ENCODE data around the gene ITPR2. TPM values are rescaled to one million over a fixed set of nuclear protein-coding genes. Genes with fewer than 3 reads are reported as not detected.

Gene ITPR2
- total and polyA plus RNA-seq, 4 donors, result 11.7 to 93.3 (median 35.4) TPM

DNA sequence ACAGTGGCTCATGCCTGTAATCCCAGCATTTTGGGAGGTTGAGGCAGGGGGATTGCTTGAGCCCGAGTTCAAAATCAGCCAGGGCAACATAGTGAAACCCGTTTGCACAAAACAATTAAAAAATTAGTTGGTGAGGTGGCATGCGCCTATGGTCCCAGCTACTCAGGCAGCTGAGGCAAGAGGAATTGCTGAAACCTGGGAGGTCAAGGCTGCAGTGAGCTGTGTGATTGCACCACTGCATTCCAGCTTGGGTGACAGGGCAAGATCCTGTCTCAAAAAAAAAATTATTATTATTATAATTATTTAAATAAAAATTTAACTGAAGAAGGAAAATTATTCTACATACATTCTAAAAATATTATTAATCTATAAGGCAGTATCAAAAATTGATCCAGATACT, 164.1 kb downstream of the ITPR2 start:
- peak; percentile 18 to 40 for TF ChIP-seq RXRA (IDR thresholded peaks at IDR 0.05)
- TF ChIP-seq EGR1 (IDR thresholded peaks at IDR 0.05; ENCODE audit: low read depth in 2 of 2), result no peak
- TF ChIP-seq GABPA (IDR thresholded peaks at IDR 0.05 in 1 of 2, conservative IDR thresholded peaks at IDR 0.05 in 1 of 2), result no peak
- TF ChIP-seq ATF3 (IDR thresholded peaks at IDR 0.05), result no peak
- TF ChIP-seq HNF4G (IDR thresholded peaks at IDR 0.05), result no peak
- peak in 1 of 2 donors; percentile 56 for TF ChIP-seq HNF4A (conservative IDR thresholded peaks at IDR 0.05)
- TF ChIP-seq, protein P1, sequence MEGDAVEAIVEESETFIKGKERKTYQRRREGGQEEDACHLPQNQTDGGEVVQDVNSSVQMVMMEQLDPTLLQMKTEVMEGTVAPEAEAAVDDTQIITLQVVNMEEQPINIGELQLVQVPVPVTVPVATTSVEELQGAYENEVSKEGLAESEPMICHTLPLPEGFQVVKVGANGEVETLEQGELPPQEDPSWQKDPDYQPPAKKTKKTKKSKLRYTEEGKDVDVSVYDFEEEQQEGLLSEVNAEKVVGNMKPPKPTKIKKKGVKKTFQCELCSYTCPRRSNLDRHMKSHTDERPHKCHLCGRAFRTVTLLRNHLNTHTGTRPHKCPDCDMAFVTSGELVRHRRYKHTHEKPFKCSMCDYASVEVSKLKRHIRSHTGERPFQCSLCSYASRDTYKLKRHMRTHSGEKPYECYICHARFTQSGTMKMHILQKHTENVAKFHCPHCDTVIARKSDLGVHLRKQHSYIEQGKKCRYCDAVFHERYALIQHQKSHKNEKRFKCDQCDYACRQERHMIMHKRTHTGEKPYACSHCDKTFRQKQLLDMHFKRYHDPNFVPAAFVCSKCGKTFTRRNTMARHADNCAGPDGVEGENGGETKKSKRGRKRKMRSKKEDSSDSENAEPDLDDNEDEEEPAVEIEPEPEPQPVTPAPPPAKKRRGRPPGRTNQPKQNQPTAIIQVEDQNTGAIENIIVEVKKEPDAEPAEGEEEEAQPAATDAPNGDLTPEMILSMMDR (IDR thresholded peaks at IDR 0.05; ENCODE audit: low read depth, low read length, missing input control), result no peak
- TF ChIP-seq FOXA1 (IDR thresholded peaks at IDR 0.05), result no peak
- no peaks in the 10 kb centered on the region for H3K9me3 ChIP-seq (ENCODE audit: control insufficient read depth in 4 of 4, low read length in 3 of 4)
- no peak overlapping the region for H3K4me3 ChIP-seq (ENCODE audit: low read depth in 1 of 3, low read length in 3 of 3)
- no peak for DNase-seq (ENCODE audit: low spot score)
- WGBS, result 67% methylated on average over 3 of the region's 3 CpGs
- H3K4me1 ChIP-seq (ENCODE audit: control insufficient read depth in 4 of 4, insufficient read depth in 4 of 4, low read length in 3 of 4), result peaks cover 0 to 8% (median 0%) of the 10 kb centered on the region in 4 donors
- H3K9ac ChIP-seq (ENCODE audit: low read depth in 1 of 2, low read length in 2 of 2), result no peak overlapping the region
- H3K36me3 ChIP-seq (ENCODE audit: control insufficient read depth in 4 of 4, insufficient read depth in 3 of 4, low read depth in 1 of 4, low read length in 3 of 4), result peaks cover 2 to 16% (median 12%) of the 10 kb centered on the region in 4 donors
- H3K27ac ChIP-seq (ENCODE audit: low read depth in 1 of 2, low read length in 2 of 2), result no peak overlapping the region
- no peaks in the 10 kb centered on the region for H3K27me3 ChIP-seq (ENCODE audit: control insufficient read depth in 4 of 4, insufficient read depth in 4 of 4, low read length in 3 of 4)

DNA sequence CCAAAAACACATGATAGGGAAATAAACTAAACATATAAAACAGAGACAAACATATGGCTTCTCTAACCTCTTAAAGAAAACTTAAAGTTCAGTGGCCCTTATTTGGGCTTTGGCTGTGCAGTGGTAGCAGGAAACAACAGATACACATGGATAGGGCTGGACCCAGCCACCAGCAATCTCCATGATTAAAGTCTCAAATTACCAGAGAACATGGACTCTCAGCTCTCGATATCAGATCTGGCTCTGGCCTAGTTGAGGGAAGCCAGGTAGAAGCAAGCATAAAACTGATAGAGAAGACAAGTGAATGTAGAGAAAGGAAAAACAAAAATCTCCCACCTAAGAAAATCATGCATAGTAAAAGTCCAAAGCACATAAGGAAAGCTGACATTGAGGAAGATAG, 164.8 kb downstream of the ITPR2 start:
- Histone ChIP-seq H3K27ac (ENCODE audit: low read depth in 1 of 2, low read length in 2 of 2) (no peak overlapping the region), H3K36me3 (ENCODE audit: control insufficient read depth in 4 of 4, insufficient read depth in 3 of 4, low read depth in 1 of 4, low read length in 3 of 4) (peaks cover 2 to 17% (median 15%) of the 10 kb centered on the region in 4 donors), H3K9ac (ENCODE audit: low read depth in 1 of 2, low read length in 2 of 2) (no peak overlapping the region), H3K27me3 (ENCODE audit: control insufficient read depth in 4 of 4, insufficient read depth in 4 of 4, low read length in 3 of 4) (no peaks in the 10 kb centered on the region), H3K4me3 (ENCODE audit: low read depth in 1 of 3, low read length in 3 of 3) (no peak overlapping the region), H3K4me1 (ENCODE audit: control insufficient read depth in 4 of 4, insufficient read depth in 4 of 4, low read length in 3 of 4) (peaks cover 0 to 8% (median 0%) of the 10 kb centered on the region in 4 donors), H3K9me3 (ENCODE audit: control insufficient read depth in 4 of 4, low read length in 3 of 4) (no peaks in the 10 kb centered on the region)
- WGBS, result 49% methylated on average over 1 of the region's 1 CpG
- no peak for DNase-seq (ENCODE audit: low spot score)
- TF ChIP-seq HNF4A (conservative IDR thresholded peaks at IDR 0.05) (peak in 1 of 2 donors; percentile 31), RXRA (IDR thresholded peaks at IDR 0.05) (no peak), YY1 (IDR thresholded peaks at IDR 0.05) (peak; percentile 32)

- no peaks in the 10 kb centered on the region for H3K27me3 ChIP-seq (ENCODE audit: control insufficient read depth in 4 of 4, insufficient read depth in 4 of 4, low read length in 3 of 4)
- DNase-seq (ENCODE audit: low spot score), result no peak
- H3K9me3 ChIP-seq (ENCODE audit: control insufficient read depth in 4 of 4, low read length in 3 of 4), result no peaks in the 10 kb centered on the region
- 95% methylated on average over 5 of the region's 5 CpGs for WGBS
- no peak overlapping the region for H3K9ac ChIP-seq (ENCODE audit: low read depth in 1 of 2, low read length in 2 of 2)
- H3K36me3 ChIP-seq (ENCODE audit: control insufficient read depth in 4 of 4, insufficient read depth in 3 of 4, low read depth in 1 of 4, low read length in 3 of 4), result peaks cover 2 to 29% (median 22%) of the 10 kb centered on the region in 4 donors
- H3K4me1 ChIP-seq (ENCODE audit: control insufficient read depth in 4 of 4, insufficient read depth in 4 of 4, low read length in 3 of 4), result peaks cover 0 to 8% (median under 1%) of the 10 kb centered on the region in 4 donors
- no peak overlapping the region for H3K27ac ChIP-seq (ENCODE audit: low read depth in 1 of 2, low read length in 2 of 2)
- no peak overlapping the region for H3K4me3 ChIP-seq (ENCODE audit: low read depth in 1 of 3, low read length in 3 of 3)
- TF ChIP-seq HNF4A (conservative IDR thresholded peaks at IDR 0.05) (no peak), JUND (IDR thresholded peaks at IDR 0.05) (no peak), ATF3 (IDR thresholded peaks at IDR 0.05) (no peak), FOXA2 (IDR thresholded peaks at IDR 0.05) (no peak), HNF4G (IDR thresholded peaks at IDR 0.05) (no peak), NR2F2 (IDR thresholded peaks at IDR 0.05) (no peak), EGR1 (IDR thresholded peaks at IDR 0.05; ENCODE audit: low read depth in 2 of 2) (no peak), SP1 (IDR thresholded peaks at IDR 0.05) (no peak), RXRA (IDR thresholded peaks at IDR 0.05) (no peak), RAD21 (IDR thresholded peaks at IDR 0.05) (no peak)
- TF ChIP-seq, protein P2, sequence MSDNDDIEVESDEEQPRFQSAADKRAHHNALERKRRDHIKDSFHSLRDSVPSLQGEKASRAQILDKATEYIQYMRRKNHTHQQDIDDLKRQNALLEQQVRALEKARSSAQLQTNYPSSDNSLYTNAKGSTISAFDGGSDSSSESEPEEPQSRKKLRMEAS (IDR thresholded peaks at IDR 0.05), result no peak
- TF ChIP-seq, protein P3, sequence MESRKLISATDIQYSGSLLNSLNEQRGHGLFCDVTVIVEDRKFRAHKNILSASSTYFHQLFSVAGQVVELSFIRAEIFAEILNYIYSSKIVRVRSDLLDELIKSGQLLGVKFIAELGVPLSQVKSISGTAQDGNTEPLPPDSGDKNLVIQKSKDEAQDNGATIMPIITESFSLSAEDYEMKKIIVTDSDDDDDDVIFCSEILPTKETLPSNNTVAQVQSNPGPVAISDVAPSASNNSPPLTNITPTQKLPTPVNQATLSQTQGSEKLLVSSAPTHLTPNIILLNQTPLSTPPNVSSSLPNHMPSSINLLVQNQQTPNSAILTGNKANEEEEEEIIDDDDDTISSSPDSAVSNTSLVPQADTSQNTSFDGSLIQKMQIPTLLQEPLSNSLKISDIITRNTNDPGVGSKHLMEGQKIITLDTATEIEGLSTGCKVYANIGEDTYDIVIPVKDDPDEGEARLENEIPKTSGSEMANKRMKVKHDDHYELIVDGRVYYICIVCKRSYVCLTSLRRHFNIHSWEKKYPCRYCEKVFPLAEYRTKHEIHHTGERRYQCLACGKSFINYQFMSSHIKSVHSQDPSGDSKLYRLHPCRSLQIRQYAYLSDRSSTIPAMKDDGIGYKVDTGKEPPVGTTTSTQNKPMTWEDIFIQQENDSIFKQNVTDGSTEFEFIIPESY (IDR thresholded peaks at IDR 0.05), result no peak
Measured at GRCh38 chr12:26666286-26666685, 166.7 kb downstream of the ITPR2 start.
